HPDE6-E6E7 (cell line): ENCODE results near the gene SCAMP5.

Experiments
- DNase-seq: peaks from one replicate; pipeline ENCODE4 v3.0.0; 2011; ENCODE audit warnings: missing footprints; ENCODE audit errors: extremely low spot score

Gene SCAMP5, protein sequence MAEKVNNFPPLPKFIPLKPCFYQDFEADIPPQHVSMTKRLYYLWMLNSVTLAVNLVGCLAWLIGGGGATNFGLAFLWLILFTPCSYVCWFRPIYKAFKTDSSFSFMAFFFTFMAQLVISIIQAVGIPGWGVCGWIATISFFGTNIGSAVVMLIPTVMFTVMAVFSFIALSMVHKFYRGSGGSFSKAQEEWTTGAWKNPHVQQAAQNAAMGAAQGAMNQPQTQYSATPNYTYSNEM

DNA sequence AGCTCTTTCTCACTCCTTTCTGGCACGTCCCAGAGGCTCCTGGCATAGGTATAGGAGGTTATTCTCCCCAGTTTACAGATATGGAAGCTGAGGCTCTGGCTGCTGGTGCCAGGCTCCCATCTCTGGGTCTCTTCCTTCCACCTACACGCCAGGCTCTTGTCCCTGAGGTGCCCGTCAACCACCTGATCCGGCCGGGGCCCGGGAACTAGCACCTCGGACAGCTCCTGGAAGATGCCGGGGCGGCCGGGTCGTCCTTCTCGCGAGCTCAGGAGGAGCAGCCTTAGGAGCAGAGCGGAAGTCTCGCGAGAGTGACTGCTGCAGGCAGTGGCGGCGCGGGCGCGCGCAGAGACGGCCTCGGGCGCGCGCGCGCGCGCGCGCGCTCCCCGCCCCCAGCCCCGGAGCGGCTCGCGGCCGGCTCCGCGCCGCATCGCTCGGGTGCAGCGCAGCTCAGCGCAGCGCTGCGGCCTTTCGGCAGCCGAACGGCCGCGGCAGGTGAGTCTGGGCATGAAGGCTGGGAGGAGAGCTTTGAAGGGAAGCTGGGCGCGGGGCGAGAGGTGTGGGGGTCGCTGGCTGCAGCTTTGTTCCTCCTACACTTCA lies at the start of gene SCAMP5:
SCAMP5 (plus strand) TSS at position 382 of the 597 bp plus-strand sequence. CDS start 16,277 bp downstream, outside the sequence.
- DNase-seq = peak; percentile 98

DNA sequence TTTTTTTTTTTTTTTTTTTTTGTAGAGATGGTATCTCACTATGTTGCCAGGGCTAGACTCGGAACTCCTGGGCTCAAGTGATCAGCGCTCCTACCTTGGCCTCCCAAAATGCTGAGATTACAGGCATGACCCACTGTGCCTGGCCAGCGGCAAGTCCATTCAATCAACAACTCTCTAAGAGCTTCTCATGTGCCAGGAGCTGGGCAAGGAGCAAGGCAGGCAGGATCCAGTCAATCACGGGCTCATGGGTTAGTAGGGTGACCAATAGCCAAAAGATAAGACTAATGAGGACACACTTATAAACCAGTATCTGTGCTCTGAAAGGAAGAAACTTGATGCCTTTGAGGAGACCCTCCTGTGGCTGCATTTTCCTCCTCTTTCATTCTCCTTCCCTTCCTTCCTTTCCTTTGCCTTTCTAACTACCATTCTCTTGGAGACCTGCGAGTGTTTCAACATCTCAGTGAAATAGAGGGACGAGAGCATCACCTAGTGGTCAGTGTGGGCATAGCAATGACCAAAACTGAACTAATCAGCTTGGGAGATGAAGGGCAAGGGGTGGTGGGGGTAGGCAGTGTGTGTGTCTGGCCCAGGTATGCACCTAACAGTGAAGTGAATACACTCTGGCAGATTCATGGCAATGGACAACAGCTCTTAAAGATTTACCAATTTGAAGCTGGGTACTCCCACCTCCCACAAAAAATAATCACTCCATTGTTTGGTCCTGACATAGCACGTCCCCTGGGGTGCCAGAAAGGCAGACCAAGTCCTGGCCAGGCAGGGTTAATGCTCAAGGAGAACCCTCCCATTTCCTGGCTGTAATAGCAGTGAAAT lies 45.1 kb upstream of the SCAMP5 start:
- DNase-seq = peak; percentile 62

DNA sequence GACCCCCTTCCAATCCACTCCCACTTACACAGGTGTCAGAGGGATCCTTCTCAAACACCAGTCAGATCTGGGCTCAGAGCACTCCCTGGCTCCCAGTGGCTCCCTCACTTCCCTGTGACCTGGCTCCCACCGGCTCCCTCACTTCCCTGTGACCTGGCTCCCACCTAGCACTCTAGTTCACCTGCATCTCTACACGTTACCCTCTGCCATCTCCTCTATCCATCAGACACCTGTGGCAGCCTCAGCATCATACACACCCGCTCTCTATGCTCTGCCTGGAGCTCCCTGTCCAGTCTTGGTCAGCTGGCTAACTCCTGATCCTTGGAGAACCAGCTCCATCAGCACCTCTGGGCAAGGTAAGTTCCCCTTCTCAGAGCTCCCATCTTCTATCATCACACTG lies 44.4 kb upstream of the SCAMP5 start:
- no peak for DNase-seq

DNA sequence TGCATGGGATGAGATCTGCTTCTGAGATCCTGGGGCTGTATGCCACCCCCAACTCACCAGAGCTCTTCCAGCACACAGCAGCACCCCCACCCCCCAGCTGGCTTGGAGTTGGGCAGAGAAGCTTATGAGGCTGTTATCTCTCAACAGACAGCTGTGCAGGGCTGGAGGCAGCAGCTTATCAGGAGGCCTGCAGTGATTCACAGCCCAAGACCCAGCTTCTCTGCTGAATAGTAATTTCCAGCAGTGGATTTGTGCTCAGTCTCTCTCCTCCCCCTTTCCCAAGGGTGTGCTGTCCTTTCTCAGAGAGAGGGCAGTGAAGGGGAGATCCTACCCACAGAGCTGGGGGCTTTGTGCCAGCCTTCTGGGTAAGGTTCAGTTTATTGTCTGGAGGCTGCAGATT lies 40.8 kb upstream of the SCAMP5 start:
- no peak for DNase-seq

DNA sequence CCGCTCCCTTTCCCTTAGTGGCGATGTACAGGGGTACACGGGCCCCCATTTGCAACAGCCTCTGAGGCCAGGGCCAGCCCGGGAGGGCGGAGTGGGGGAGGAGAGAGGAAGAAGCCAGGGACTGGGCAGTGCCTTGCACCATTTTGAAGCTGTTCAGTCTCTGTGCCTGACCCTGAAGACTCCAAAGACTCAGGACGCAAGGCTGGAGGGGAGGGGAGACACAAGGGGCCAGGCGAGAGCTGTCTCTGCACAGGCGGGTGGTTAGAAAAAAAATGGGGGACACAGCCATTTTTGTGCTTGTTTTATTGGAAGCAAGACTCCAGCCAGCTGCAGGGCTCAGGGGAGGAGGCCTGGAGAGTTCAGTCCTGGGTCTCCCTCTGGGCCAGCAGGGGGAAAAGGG lies 40.3 kb upstream of the SCAMP5 start:
- no peak for DNase-seq

DNA sequence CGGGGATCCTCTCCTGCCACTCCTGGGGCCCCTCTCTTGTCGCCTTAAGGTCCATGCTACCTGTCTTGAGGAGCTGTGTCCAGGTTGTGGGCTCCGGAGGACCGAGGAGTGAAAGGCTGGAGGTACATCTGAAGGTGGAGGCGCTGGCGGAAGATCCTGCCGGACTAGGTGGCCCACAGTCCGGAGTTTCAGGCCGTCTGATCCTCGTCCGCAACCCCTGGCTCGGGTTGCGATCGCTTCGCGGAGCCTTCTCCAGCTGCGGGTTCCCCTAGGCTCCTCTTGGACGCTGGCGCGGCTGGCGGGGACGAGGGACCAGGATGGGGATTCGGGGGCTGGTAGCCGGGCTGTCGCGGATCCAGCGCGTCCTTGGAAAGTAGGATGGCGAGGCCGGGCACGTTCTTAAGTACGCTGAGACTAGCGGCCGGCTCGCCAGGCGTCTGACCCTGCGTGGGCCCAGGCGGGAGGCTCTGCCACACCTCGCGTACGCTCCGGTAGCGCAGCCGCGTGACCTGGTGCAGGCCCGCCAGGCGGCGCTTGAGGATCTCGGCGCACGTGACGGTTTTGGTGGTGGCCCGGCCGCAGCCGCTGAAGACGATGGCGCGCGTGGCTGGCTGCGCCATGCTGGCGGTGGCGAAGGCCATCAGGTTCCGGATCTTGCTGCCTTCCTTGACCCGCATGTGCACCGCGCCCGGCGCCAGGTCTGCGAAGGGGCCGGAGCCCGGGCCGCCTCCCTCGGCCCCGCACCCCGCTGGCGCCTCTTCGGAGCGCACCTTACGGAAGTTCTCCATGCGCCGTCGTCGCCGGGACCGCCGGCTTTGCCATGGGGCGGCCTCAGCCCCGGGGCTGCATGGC lies 39.3 kb upstream of the SCAMP5 start:
- DNase-seq = peak; percentile 44

DNA sequence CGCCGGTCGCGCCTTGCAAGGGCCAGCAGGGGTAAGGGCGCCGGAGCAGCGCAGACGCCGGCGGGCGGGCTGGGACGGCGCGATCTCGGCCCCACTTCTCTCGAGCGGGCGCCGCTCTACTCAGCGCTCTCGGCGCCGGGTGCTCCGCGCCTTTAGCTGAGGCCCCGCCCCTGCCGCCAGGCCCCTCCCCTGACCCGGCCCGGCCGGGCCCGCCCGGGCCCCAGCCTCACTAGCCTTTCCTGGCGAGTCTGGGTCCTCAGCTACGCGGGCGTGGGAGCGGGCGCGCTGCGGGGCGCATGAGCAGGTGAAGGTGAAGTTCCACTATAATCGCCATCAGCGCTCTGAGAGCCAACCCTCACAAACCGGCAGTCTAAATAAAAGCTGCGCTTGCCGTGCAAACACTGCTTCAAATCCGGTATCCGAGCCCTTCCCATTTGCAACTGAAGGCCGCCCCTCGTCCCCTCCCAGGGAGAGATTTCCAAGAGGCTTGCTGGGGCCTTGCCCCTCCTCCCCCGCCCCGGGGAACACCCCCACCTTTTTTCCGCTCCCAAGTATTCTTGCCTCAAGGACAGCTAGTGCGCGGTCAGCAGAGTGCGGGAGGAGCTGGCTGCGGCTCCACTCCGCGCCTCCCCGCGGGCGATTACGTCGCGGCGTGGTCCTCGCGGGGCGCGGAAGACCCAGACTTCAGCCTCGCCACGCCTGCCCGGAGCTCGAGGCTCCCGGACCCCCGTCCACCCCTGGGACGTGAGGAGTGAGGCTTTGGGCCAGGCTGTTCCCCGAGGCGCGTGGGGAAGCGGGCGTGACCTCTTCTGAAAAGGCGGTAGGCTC lies 38.5 kb upstream of the SCAMP5 start, which contains the start of gene RPP25:
RPP25 (minus strand) TSS at position 125 of the 828 bp plus-strand sequence. CDS start 189 bp downstream, outside the sequence.
- DNase-seq = peak; percentile 78

DNA sequence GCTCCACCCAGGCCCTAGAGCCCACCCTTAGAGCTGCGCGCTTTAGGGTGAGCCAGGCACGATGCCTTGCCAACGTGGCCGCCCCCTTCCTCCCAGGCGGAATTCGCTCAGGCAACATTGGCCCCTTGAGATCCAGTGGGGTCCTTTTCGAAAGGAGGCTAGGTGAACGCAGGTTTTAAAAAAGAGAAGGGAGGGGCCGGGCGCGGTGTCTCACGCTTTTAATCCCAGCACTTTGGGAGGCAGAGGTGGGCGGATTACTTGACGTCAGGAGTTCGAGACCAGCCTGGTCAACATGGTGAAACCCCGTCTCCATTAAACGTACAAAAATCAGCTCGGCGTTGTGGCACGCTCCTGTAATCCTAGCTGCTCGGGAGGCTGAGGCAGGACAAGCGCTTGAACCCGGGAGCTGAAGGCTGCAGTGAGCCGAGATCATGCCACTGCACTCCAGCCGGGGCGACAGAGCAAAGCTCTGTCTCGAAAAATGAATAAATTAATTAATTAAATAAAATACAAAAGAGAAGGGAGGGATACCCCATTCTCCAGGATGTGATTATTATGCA lies 37.8 kb upstream of the SCAMP5 start:
- no peak for DNase-seq

DNA sequence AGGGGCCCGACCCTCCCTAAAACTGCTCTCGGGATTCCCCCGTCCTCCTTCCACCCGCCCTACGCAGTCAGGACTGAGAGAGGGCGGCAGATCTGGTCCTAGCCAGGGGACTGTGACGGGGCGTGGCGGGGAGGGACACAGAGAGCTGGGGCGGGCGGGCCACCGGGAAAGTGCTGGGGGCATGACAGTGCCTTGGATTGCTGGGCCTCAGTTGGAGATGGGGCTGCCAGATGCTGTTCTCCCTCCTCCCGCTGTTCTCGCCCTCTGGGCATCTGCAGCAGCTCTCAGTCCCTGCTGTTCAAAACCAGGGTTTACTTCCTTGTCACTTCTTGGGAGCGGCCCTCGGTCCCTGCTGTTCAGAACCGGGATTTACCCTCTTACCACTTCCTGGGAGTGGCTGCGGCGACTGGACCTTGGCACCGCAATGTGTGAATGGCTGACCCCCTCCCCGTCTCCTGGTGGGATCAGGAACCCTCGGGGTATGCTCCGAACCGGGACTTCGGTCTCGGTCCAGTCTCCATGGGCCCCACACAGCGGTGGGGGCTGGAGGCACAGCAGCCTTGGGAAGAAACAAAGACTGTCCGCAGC lies 36.9 kb upstream of the SCAMP5 start:
- peak; percentile 27 for DNase-seq

DNA sequence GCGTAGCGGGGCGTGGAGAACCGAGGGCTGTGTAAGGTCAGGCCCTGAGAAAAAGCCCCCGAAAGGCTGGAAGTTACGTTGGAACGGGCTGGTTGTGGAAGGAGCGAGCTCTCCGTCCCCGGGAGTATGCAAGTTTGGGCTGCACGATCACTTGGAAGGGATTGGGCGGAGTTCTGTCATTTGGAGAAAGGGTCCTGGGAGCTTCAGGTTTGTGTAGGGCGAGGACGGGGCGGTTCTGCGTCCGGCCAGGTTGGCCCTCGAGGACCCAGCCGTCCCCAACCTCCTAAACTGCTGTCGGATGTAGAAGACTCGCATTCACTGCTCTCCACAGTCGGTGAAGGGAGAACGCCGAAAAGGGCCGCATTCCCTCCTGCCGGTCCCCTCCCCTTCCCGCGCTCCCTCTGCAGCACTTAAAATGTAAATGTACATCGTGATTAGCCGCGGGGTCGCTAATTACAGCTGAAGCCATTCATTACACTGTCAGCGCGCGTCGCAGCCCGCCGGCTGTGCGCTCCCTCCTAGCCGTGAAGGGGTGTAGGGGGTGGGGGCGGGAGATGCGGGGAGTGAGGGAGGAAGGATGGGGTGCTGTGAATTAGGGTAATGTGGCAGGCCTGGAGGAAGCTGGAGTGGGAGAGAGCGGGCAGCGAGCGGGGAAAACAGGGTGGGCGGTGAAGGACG lies 36.3 kb upstream of the SCAMP5 start:
- no peak for DNase-seq

DNA sequence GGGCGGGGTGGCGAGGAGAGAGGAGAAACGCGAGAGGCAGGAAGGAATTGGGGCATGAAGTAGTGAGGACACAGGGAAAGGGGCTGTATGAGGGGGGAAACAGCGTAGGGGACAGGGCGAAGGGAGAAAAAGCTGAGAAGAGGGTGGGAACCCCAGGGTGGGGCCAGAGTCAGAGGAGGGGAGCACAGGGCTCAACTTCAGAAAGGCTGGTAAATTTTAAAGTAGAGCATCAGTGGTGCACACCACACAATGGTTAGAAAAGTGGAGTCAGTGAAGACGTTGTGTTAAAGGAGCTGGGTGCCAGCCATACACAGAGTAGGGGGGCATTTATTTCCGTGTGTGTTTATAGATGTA lies 35.8 kb upstream of the SCAMP5 start:
- no peak for DNase-seq

DNA sequence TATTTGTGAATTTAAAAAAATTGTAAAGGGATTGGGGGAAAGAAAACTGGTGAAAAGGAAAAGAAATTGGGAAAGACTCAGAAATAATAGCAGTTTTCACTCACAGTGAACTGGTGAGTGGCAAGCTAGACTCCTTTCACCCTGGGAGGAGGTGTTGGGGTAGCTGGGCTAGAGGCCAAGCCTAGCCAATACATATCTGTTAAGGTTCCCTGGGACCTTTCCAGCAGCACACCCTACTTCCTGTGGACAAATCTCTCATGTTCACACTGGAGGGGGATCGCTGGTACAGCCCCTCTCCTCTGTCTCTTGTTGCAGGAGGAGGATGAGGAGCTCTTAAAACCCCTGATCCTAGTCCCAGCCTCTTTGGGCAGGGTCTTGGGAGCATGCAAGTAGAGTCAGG lies 35.1 kb upstream of the SCAMP5 start:
- no peak for DNase-seq

DNA sequence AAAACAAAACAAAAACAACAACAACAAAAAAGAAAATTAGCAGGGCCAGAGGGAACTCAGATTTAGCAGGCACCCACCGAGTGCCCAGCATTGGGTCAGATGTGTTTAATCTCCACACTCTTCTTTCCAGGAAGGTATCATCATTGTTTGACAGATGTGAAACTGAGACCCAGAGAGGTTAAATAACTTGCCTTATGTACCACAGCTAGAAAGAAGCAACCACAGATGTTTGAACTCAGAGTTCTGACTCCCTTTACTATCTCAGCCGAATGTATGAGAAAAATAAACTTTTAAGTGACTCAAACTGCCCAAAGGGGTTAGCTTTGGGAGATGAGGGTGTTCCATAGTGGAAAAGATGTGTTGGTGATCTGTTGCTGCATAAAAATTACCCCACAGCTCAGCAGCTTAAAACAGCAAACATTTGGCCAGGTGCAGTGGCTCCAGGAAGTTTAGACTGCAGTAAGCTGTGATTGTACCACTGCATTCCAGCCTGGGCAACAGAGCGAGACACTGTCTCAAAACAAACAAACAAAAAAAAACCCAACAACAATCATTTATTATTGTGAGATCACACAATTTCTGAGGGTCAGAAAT lies 34.3 kb upstream of the SCAMP5 start:
- no peak for DNase-seq

DNA sequence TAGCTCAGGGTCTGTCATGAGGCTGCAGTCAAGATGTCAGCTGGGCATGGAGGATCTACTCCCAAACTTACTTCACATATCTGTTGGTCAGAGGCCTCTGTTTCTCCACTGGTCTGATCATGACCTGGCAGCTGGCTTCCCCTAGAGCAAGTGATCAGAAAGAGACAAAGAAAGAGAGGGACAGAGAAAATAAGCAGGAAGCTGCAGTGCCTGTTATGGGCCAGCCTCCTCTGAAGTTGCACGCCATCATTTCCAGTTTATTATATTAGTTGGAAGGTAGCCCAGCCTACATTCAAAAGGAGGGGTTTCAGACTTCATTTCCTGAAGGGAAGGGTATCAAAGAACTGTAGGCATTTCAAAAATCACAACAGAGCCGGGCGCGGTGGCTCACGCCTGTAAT lies 33.7 kb upstream of the SCAMP5 start:
- no peak for DNase-seq

DNA sequence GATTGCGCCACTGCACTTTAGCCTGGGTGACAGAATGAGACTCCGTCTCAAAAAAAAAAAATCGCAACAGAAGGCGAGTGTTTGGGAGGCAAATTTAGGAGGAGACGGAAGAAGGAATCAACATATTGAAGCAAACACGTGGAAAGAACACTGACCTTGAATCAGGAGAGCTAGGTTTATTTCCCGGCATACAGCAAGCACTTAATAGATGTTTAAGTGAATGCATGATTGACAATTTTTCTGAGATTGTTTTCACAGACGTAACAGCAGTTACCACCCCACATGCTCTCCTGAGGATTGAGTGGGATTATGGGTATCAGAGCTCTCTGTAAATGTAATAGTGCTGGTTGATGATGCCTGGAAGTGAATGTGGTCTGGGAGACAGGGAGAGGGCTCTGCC lies 33.1 kb upstream of the SCAMP5 start:
- no peak for DNase-seq

DNA sequence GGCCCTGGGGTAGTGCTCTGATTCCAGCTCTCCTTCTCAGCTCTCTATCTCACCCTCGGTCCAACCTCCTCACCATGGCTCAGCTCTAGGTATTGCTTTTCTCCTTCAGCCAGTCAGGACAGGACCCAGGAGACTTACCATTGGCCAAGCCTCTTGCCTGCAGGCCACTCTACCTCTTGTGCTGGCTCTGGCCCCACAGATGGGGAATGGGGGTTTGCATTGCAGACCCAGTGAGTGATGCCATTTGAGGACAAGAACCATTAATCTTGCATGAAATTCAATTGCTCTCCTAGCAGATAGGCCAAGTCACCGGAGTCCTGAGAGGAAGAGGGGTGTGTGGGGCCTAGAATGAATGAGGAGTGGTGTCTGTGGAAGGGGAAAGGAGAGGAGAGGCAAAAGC lies 32.7 kb upstream of the SCAMP5 start:
- DNase-seq = no peak

DNA sequence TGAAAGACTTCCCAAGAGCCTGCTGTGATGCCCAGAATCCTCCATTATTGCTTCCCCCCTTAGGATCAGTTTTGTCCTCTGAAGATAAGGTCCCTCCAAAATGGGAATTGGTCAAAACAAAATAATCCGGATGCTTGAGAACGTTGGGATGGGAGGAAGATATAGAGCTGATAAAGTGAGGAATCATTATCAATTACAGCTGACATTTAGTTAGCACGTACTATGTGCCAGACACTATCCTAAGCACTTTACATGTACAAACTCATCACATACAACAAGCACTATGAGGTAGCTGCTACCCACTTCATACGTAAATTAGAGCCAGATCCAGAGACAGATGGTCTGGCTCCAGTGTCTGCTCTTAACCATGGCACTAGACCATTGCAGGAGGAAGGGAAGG lies 32.1 kb upstream of the SCAMP5 start:
- no peak for DNase-seq

DNA sequence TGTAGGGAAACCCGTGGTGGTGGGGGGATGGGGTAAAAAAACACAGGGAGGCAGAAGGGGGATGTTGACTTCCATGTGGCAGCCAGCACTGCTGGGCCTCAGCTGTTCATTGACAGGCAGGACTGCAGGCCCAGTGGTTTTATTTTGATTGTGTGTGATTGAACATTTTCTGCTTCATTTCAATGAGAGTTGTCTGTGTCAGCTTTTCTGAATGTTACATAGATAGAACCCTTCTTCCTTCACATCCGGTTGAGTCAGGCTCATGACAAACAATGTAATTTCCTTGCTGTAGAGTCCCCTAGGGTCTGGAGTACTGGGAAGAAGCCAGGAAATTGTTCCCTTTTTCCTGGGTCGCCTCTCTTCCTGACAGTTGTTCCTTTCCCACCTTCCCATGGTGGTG lies 30.6 kb upstream of the SCAMP5 start:
- no peak for DNase-seq

DNA sequence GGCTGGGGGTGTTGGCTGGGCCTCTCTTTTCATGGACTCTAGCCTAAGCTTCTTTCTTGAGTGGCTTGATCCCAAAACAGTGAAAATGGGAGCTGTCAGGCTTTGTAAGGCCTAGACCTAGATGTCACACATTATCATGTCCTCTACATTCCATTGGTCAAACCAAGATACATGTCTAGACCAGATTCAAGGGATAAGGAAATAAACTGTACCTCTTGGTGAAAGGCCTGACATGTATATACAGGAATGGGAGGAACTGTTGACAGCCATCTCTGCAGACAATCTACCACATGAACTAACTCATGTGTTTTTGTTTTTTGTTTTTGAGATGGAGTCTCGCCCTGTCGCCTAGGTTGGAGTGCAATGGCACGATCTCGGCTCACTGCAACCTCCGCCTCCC lies 27.7 kb upstream of the SCAMP5 start:
- DNase-seq = no peak
